HFFc6 (cell line): ENCODE data around the gene CLBA1. TPM values are rescaled to one million over a fixed set of nuclear protein-coding genes. Genes with fewer than 3 reads are reported as not detected.

Experiments
- DNase-seq: peaks from one replicate; pipeline ENCODE4 v3.0.0-alpha.2; 2018
- H3K27ac Mint-ChIP-seq: 2 replicates; pipeline ENCODE4 v1.8.0; 2020; ENCODE audit warnings: mild to moderate bottlenecking, mixed read lengths
- H3K27me3 Mint-ChIP-seq: 2 replicates; pipeline ENCODE4 v1.8.0; 2021; ENCODE audit warnings: mild to moderate bottlenecking, moderate library complexity, mixed read lengths; ENCODE audit not compliant: insufficient read depth
- H3K36me3 Mint-ChIP-seq: 2 replicates; pipeline ENCODE4 v1.8.0; 2021; ENCODE audit warnings: low read depth, mixed read lengths
- H3K4me1 Mint-ChIP-seq: 2 replicates; pipeline ENCODE4 v1.8.0; 2020; ENCODE audit warnings: low read depth, mixed read lengths
- H3K4me3 Mint-ChIP-seq: 2 replicates; pipeline ENCODE4 v1.8.0; 2020; ENCODE audit warnings: mild to moderate bottlenecking, moderate library complexity, mixed read lengths
- H3K9me3 Mint-ChIP-seq: 2 replicates; pipeline ENCODE4 v1.8.0; 2020; ENCODE audit warnings: mild to moderate bottlenecking, mixed read lengths
- CTCF ChIP-seq: fragments of 200-600 bp; sonication (generic); IDR thresholded peaks from 2 replicates; pipeline ENCODE4 v1.5.0; 2021; ENCODE audit warnings: antibody characterized with exemption, mild to moderate bottlenecking
- total RNA-seq, 6 experiments: library from RNA; stranded (reverse); fragmentation: NEBNext Ultra II Directional; extraction: Animal tissue kit (Norgen Biotek cat#: 25700); gene quantifications; 2 replicates in 1 of 6; 3 replicates in 5 of 6; pipeline ENCODE4 v1.2.3, GENCODE V29; 2021

The CLBA1 gene
- total RNA-seq, 6 experiments from 2014 or later = 5.9 to 12.3 (median 7.9) TPM

- Mint-ChIP-seq H3K36me3 (no peaks in the 10 kb centered on the region; the same call in 1 of the 2 replicates), H3K27ac (no peak overlapping the region), H3K27me3 (no peaks in the 10 kb centered on the region; the same call in 1 of the 2 replicates), H3K4me3 (no peak overlapping the region), H3K4me1 (peaks cover 29% of the 10 kb centered on the region), H3K9me3 (no peaks in the 10 kb centered on the region)
- DNase-seq = no peak
- TF ChIP-seq CTCF = no peak
Measured at GRCh38 chr14:104965561-104966231, 19.9 kb upstream of the CLBA1 start.

GRCh38 chr14:104966261-104966865 is 19.2 kb upstream of the CLBA1 start:
- Mint-ChIP-seq H3K36me3 (no peaks in the 10 kb centered on the region; the same call in 1 of the 2 replicates), H3K4me1 (peaks cover 35% of the 10 kb centered on the region), H3K9me3 (no peaks in the 10 kb centered on the region), H3K4me3 (no peak overlapping the region), H3K27me3 (no peaks in the 10 kb centered on the region; the same call in 1 of the 2 replicates), H3K27ac (no peak overlapping the region)
- no peak for TF ChIP-seq CTCF
- no peak for DNase-seq

GRCh38 chr14:104966981-104967385 is 18.6 kb upstream of the CLBA1 start:
- Mint-ChIP-seq H3K36me3 (no peaks in the 10 kb centered on the region; the same call in 1 of the 2 replicates), H3K9me3 (no peaks in the 10 kb centered on the region), H3K4me3 (no peak overlapping the region), H3K27ac (no peak overlapping the region), H3K4me1 (peaks cover 41% of the 10 kb centered on the region), H3K27me3 (no peaks in the 10 kb centered on the region; the same call in 1 of the 2 replicates)
- DNase-seq = no peak
- no peak for TF ChIP-seq CTCF

GRCh38 chr14:104967386-104968152 is 18.0 kb upstream of the CLBA1 start:
- H3K4me1 Mint-ChIP-seq = peaks cover 47% of the 10 kb centered on the region
- no peak for TF ChIP-seq CTCF
- peak overlapping the region; percentile 66 for H3K27ac Mint-ChIP-seq
- H3K36me3 Mint-ChIP-seq = no peaks in the 10 kb centered on the region; the same call in 1 of the 2 replicates
- DNase-seq = no peak
- no peaks in the 10 kb centered on the region for H3K9me3 Mint-ChIP-seq
- no peaks in the 10 kb centered on the region; the same call in 1 of the 2 replicates for H3K27me3 Mint-ChIP-seq
- H3K4me3 Mint-ChIP-seq = peak overlapping the region; percentile 90

- peak; percentile 26 for DNase-seq
- no peak for TF ChIP-seq CTCF
- peak overlapping the region; percentile 66 for H3K27ac Mint-ChIP-seq
- H3K4me3 Mint-ChIP-seq = peak overlapping the region; percentile 90
- no peaks in the 10 kb centered on the region for H3K9me3 Mint-ChIP-seq
- H3K4me1 Mint-ChIP-seq = peaks cover 44% of the 10 kb centered on the region
- H3K36me3 Mint-ChIP-seq = no peaks in the 10 kb centered on the region; the same call in 1 of the 2 replicates
- no peaks in the 10 kb centered on the region; the same call in 1 of the 2 replicates for H3K27me3 Mint-ChIP-seq
Measured at GRCh38 chr14:104968153-104968527, 17.4 kb upstream of the CLBA1 start.
